ENCODE measurements around the gene MAP2K6.

MAP2K6 gene

GRCh38 chr17:69503711-69504110 lies 89.2 kb downstream of the MAP2K6 start:
- in situ Hi-C loops (cut with MboI; ENCODE audit: low sequenced_read_pairs, unreplicated experiment): loop anchor here (25.0 kb wide), 1 partner anchor 716 kb away; no protein-coding TSS in a partner anchor
- TF ChIP-seq CTCF (IDR thresholded peaks at IDR 0.05; ENCODE audit: borderline replicate concordance, control extremely low read depth, extremely low read depth, insufficient read depth, missing control alignments): no peak
- peak; percentile 57 for DNase-seq (ENCODE audit: low spot score)

GRCh38 chr17:69505740-69506139 lies 91.2 kb downstream of the MAP2K6 start:
- DNase-seq (ENCODE audit: low spot score): no peak
- TF ChIP-seq CTCF (IDR thresholded peaks at IDR 0.05; ENCODE audit: borderline replicate concordance, control extremely low read depth, extremely low read depth, insufficient read depth, missing control alignments): no peak
- in situ Hi-C loops (cut with MboI; ENCODE audit: low sequenced_read_pairs, unreplicated experiment): loop anchor here (25.0 kb wide), 1 partner anchor 718 kb away; no protein-coding TSS in a partner anchor

- DNase-seq (ENCODE audit: low spot score): no peak
- in situ Hi-C loops (cut with MboI; ENCODE audit: low sequenced_read_pairs, unreplicated experiment): loop anchor here (25.0 kb wide), 1 partner anchor 719 kb away; no protein-coding TSS in a partner anchor
Observed at GRCh38 chr17:69506489-69506888, 92.0 kb downstream of the MAP2K6 start.

GRCh38 chr17:69508814-69509213 lies 94.3 kb downstream of the MAP2K6 start:
- no peak for DNase-seq (ENCODE audit: low spot score)
- no peak for TF ChIP-seq CTCF (IDR thresholded peaks at IDR 0.05; ENCODE audit: borderline replicate concordance, control extremely low read depth, extremely low read depth, insufficient read depth, missing control alignments)
- in situ Hi-C loops (cut with MboI; ENCODE audit: low sequenced_read_pairs, unreplicated experiment): loop anchor here (25.0 kb wide), 1 partner anchor 722 kb away; no protein-coding TSS in a partner anchor

More at GRCh38 chr17:69506489-69506888, 92.0 kb downstream of the MAP2K6 start:
- no peak for TF ChIP-seq CTCF (IDR thresholded peaks at IDR 0.05; ENCODE audit: borderline replicate concordance, control extremely low read depth, extremely low read depth, insufficient read depth, missing control alignments)

GRCh38 chr17:69511250-69511649 lies 96.8 kb downstream of the MAP2K6 start:
- TF ChIP-seq CTCF (IDR thresholded peaks at IDR 0.05; ENCODE audit: borderline replicate concordance, control extremely low read depth, extremely low read depth, insufficient read depth, missing control alignments): no peak
- in situ Hi-C loops (cut with MboI; ENCODE audit: low sequenced_read_pairs, unreplicated experiment): loop anchor here (25.0 kb wide), 1 partner anchor 724 kb away; no protein-coding TSS in a partner anchor
- no peak for DNase-seq (ENCODE audit: low spot score)

GRCh38 chr17:69512946-69513345 lies 98.4 kb downstream of the MAP2K6 start:
- in situ Hi-C loops (cut with MboI; ENCODE audit: low sequenced_read_pairs, unreplicated experiment): loop anchor here (25.0 kb wide), 1 partner anchor 726 kb away; no protein-coding TSS in a partner anchor
- DNase-seq (ENCODE audit: low spot score): no peak
- TF ChIP-seq CTCF (IDR thresholded peaks at IDR 0.05; ENCODE audit: borderline replicate concordance, control extremely low read depth, extremely low read depth, insufficient read depth, missing control alignments): no peak

Data from GM13976 (cell line).